Esophagus muscularis mucosa (tissue), 4 donors: Measurements from ENCODE around the gene DDI2. TPM values are rescaled to one million over a fixed set of nuclear protein-coding genes. Genes with fewer than 3 reads are reported as not detected.
A peak's percentile ranks its signal among the peaks of the same experiment; 100 is the strongest.

Source experiments
- DNase-seq: peaks from one replicate; pipeline ENCODE4 v3.0.0-alpha.2; 2017; ENCODE audit errors: extremely low spot score
- H3K27ac ChIP-seq, 4 donors: fragments of 200-600 bp; sonication (generic); replicated peaks in 1 of 4; 1 replicate in 3 of 4; 2 replicates in 1 of 4; pipeline ENCODE4 v1.5.1; 2016 to 2019; ENCODE audit warnings: mild to moderate bottlenecking in 1 of 4
- H3K27me3 ChIP-seq, 4 donors: fragments of 200-600 bp; sonication (generic); one replicate each; pipeline versions ENCODE4 v1.5.1 to v1.6.0; 2016 to 2019
- H3K36me3 ChIP-seq, 4 donors: fragments of 200-600 bp; sonication (generic); one replicate each; pipeline ENCODE4 v1.5.1; 2016 to 2019
- H3K4me1 ChIP-seq, 4 donors: fragments of 200-600 bp; sonication (generic); one replicate each; pipeline ENCODE4 v1.5.1; 2016 to 2019
- H3K4me3 ChIP-seq, 4 donors: fragments of 200-600 bp; sonication (generic); 1 replicate in 2 of 4; 2 replicates in 2 of 4; pipeline ENCODE4 v1.5.1; 2016 to 2019; ENCODE audit warnings: mild to moderate bottlenecking in 4 of 4, moderate library complexity in 1 of 4
- H3K9me3 ChIP-seq, 4 donors: fragments of 200-600 bp; sonication (generic); 1 replicate in 3 of 4; 2 replicates in 1 of 4; pipeline ENCODE4 v1.5.1; 2016 to 2019
- CTCF ChIP-seq, 3 experiments: fragments of 200-600 bp in 2 of 3; fragments of 450-650 bp in 1 of 3; sonication (generic) in 2 of 3; IDR thresholded peaks; one replicate each; pipeline ENCODE4 v1.5.1; 2017 to 2019; ENCODE audit warnings: antibody characterized with exemption in 3 of 3, mild to moderate bottlenecking in 2 of 3, moderate library complexity in 1 of 3
- EP300 ChIP-seq: sonication (generic); formaldehyde crosslinking; IDR thresholded peaks from one replicate; pipeline ENCODE4 v1.6.1; 2017; ENCODE audit warnings: antibody characterized with exemption
- POLR2A ChIP-seq: fragments of 450-650 bp; IDR thresholded peaks from one replicate; pipeline ENCODE4 v1.6.1; 2017; ENCODE audit warnings: antibody characterized with exemption, moderate library complexity, mild to moderate bottlenecking, low read depth
- POLR2AphosphoS5 ChIP-seq, 2 donors: sonication (generic); formaldehyde crosslinking; IDR thresholded peaks; one replicate each; pipeline ENCODE4 v1.6.1; 2017; ENCODE audit warnings: antibody characterized with exemption in 2 of 2
- WGBS: methylation state at CpG from one replicate; pipeline ENCODE4 v1.1.5; 2018; 5-methylcytosine and 5-hydroxymethylcytosine counted together
- intact Hi-C: fragments of 100-400 bp; cut with DNase I; formaldehyde crosslinking; loops from one replicate; pipeline ENCODE4 v1.15.1; 2023
- total RNA-seq, 4 donors: library from RNA; depleted of rRNA; stranded (reverse); fragments of >200 nt; gene quantifications; one replicate each; pipeline versions ENCODE4 v1.1.0 to v1.2.1, GENCODE V29; 2016

DDI2 gene
- total RNA-seq, 4 donors from 2014 or later: 14.4 to 24.9 (median 17.2) TPM

- Histone ChIP-seq H3K27me3 (no peaks in the 10 kb centered on the region), H3K36me3 (no peaks in the 10 kb centered on the region), H3K4me3 (no peak overlapping the region), H3K4me1 (no peaks in the 10 kb centered on the region), H3K27ac (no peak overlapping the region), H3K9me3 (no peaks in the 10 kb centered on the region)
- intact Hi-C loops: no loop called here
- TF ChIP-seq POLR2AphosphoS5 (IDR thresholded peaks at IDR 0.05): no peak
- no peak for TF ChIP-seq CTCF (IDR thresholded peaks at IDR 0.05)
- TF ChIP-seq POLR2A: no peak
- no peak for TF ChIP-seq EP300
- 63% methylated on average over 4 of the region's 4 CpGs for WGBS
- DNase-seq: no peak
Observed at GRCh38 chr1:15610167-15610566, 7.1 kb upstream of the DDI2 start.

- H3K9me3 ChIP-seq: no peaks in the 10 kb centered on the region
Observed at GRCh38 chr1:15616373-15617172, 685 bp upstream of the DDI2 start.

GRCh38 chr1:15618077-15618654 lies 908 bp downstream of the DDI2 start:
- no peak for DNase-seq
- intact Hi-C loops: loop anchor here (5.0 kb wide), 1 partner anchor 91 kb away; the partner anchor contains the start of gene DNAJC16
- Histone ChIP-seq H3K4me3 (peak overlapping the region; percentile 68 to 90 (median 82)), H3K36me3 (no peaks in the 10 kb centered on the region), H3K27ac (peak overlapping the region; percentile 91 to 97 (median 95)), H3K9me3 (no peaks in the 10 kb centered on the region), H3K27me3 (no peaks in the 10 kb centered on the region), H3K4me1 (peaks cover 45 to 59% (median 57%) of the 10 kb centered on the region in 4 donors)
- TF ChIP-seq EP300: no peak
- no peak for TF ChIP-seq CTCF (IDR thresholded peaks at IDR 0.05)
- TF ChIP-seq POLR2AphosphoS5 (IDR thresholded peaks at IDR 0.05): no peak
- TF ChIP-seq POLR2A: no peak
- WGBS: 2% methylated on average over 8 of the region's 8 CpGs

More at GRCh38 chr1:15616373-15617172, 685 bp upstream of the DDI2 start:
- peaks cover 34 to 44% (median 43%) of the 10 kb centered on the region in 4 donors for H3K4me1 ChIP-seq
- no peaks in the 10 kb centered on the region for H3K36me3 ChIP-seq
- no peak for DNase-seq
- 24% methylated on average over 16 of the region's 16 CpGs for WGBS
- intact Hi-C loops: loop anchor here (5.0 kb wide), 1 partner anchor 89 kb away; the partner anchor contains the start of gene DNAJC16
- H3K27ac ChIP-seq: peak overlapping the region; percentile 91 to 97 (median 95)
- TF ChIP-seq POLR2A: no peak
- no peak for TF ChIP-seq POLR2AphosphoS5 (IDR thresholded peaks at IDR 0.05)
- no peak for TF ChIP-seq EP300
- no peak for TF ChIP-seq CTCF (IDR thresholded peaks at IDR 0.05)
- peak overlapping the region; percentile 68 to 90 (median 82) for H3K4me3 ChIP-seq
- no peaks in the 10 kb centered on the region for H3K27me3 ChIP-seq

- no peak for TF ChIP-seq CTCF (IDR thresholded peaks at IDR 0.05)
- peak in 1 of 2 donors; percentile 20 for TF ChIP-seq POLR2AphosphoS5 (IDR thresholded peaks at IDR 0.05)
- no peak for TF ChIP-seq EP300
- H3K36me3 ChIP-seq: no peaks in the 10 kb centered on the region
- H3K4me3 ChIP-seq: peak overlapping the region; percentile 68 to 90 (median 82)
- no peaks in the 10 kb centered on the region for H3K27me3 ChIP-seq
- no peaks in the 10 kb centered on the region for H3K9me3 ChIP-seq
- H3K27ac ChIP-seq: peak overlapping the region; percentile 91 to 97 (median 95)
- intact Hi-C loops: loop anchor here (5.0 kb wide), 1 partner anchor 92 kb away; the partner anchor contains the start of gene DNAJC16
- H3K4me1 ChIP-seq: peaks cover 45 to 65% (median 60%) of the 10 kb centered on the region in 4 donors
- DNase-seq: no peak
- WGBS: 75% methylated on average over 26 of the region's 26 CpGs
Observed at GRCh38 chr1:15618655-15619525, 1.6 kb downstream of the DDI2 start.
